Esophagus muscularis mucosa (tissue), 4 donors: ENCODE results near the gene FAM120B. TPM values are rescaled to one million over a fixed set of nuclear protein-coding genes. Genes with fewer than 3 reads are reported as not detected.

Source experiments
- DNase-seq: peaks from one replicate; pipeline ENCODE4 v3.0.0-alpha.2; 2017; ENCODE audit errors: extremely low spot score
- H3K27ac ChIP-seq, 4 donors: fragments of 200-600 bp; sonication (generic); replicated peaks in 1 of 4; 1 replicate in 3 of 4; 2 replicates in 1 of 4; pipeline ENCODE4 v1.5.1; 2016 to 2019; ENCODE audit warnings: mild to moderate bottlenecking in 1 of 4
- H3K27me3 ChIP-seq, 4 donors: fragments of 200-600 bp; sonication (generic); one replicate each; pipeline versions ENCODE4 v1.5.1 to v1.6.0; 2016 to 2019
- H3K36me3 ChIP-seq, 4 donors: fragments of 200-600 bp; sonication (generic); one replicate each; pipeline ENCODE4 v1.5.1; 2016 to 2019
- H3K4me1 ChIP-seq, 4 donors: fragments of 200-600 bp; sonication (generic); one replicate each; pipeline ENCODE4 v1.5.1; 2016 to 2019
- H3K4me3 ChIP-seq, 4 donors: fragments of 200-600 bp; sonication (generic); 1 replicate in 2 of 4; 2 replicates in 2 of 4; pipeline ENCODE4 v1.5.1; 2016 to 2019; ENCODE audit warnings: mild to moderate bottlenecking in 4 of 4, moderate library complexity in 1 of 4
- H3K9me3 ChIP-seq, 4 donors: fragments of 200-600 bp; sonication (generic); 1 replicate in 3 of 4; 2 replicates in 1 of 4; pipeline ENCODE4 v1.5.1; 2016 to 2019
- CTCF ChIP-seq, 3 experiments: fragments of 200-600 bp in 2 of 3; fragments of 450-650 bp in 1 of 3; sonication (generic) in 2 of 3; IDR thresholded peaks; one replicate each; pipeline ENCODE4 v1.5.1; 2017 to 2019; ENCODE audit warnings: antibody characterized with exemption in 3 of 3, mild to moderate bottlenecking in 2 of 3, moderate library complexity in 1 of 3
- EP300 ChIP-seq: sonication (generic); formaldehyde crosslinking; IDR thresholded peaks from one replicate; pipeline ENCODE4 v1.6.1; 2017; ENCODE audit warnings: antibody characterized with exemption
- POLR2A ChIP-seq: fragments of 450-650 bp; IDR thresholded peaks from one replicate; pipeline ENCODE4 v1.6.1; 2017; ENCODE audit warnings: antibody characterized with exemption, moderate library complexity, mild to moderate bottlenecking, low read depth
- POLR2AphosphoS5 ChIP-seq, 2 donors: sonication (generic); formaldehyde crosslinking; IDR thresholded peaks; one replicate each; pipeline ENCODE4 v1.6.1; 2017; ENCODE audit warnings: antibody characterized with exemption in 2 of 2
- WGBS: methylation state at CpG from one replicate; pipeline ENCODE4 v1.1.5; 2018; 5-methylcytosine and 5-hydroxymethylcytosine counted together
- intact Hi-C: fragments of 100-400 bp; cut with DNase I; formaldehyde crosslinking; loops from one replicate; pipeline ENCODE4 v1.15.1; 2023
- total RNA-seq, 4 donors: library from RNA; depleted of rRNA; stranded (reverse); fragments of >200 nt; gene quantifications; one replicate each; pipeline versions ENCODE4 v1.1.0 to v1.2.1, GENCODE V29; 2016

Gene FAM120B
- total RNA-seq, 4 donors from 2014 or later: 28.1 to 49.0 (median 33.7) TPM

GRCh38 chr6:170417881-170418280, 111.3 kb downstream of the FAM120B start:
- Histone ChIP-seq H3K4me3 (no peak overlapping the region), H3K27ac (no peak overlapping the region), H3K9me3 (peaks cover 0 to 9% (median 0%) of the 10 kb centered on the region in 4 donors), H3K4me1 (no peaks in the 10 kb centered on the region), H3K36me3 (no peaks in the 10 kb centered on the region), H3K27me3 (peaks cover 0 to 51% (median 0%) of the 10 kb centered on the region in 4 donors)
- peak; percentile 62 for DNase-seq
- intact Hi-C loops: no loop called here
- 88% methylated on average over 7 of the region's 9 CpGs for WGBS
- TF ChIP-seq EP300: no peak
- no peak for TF ChIP-seq POLR2AphosphoS5 (IDR thresholded peaks at IDR 0.05)
- TF ChIP-seq POLR2A: no peak
- TF ChIP-seq CTCF (IDR thresholded peaks at IDR 0.05): no peak

GRCh38 chr6:170420283-170420682, 113.7 kb downstream of the FAM120B start:
- intact Hi-C loops: no loop called here
- Histone ChIP-seq H3K4me1 (no peaks in the 10 kb centered on the region), H3K9me3 (no peaks in the 10 kb centered on the region), H3K27ac (no peak overlapping the region), H3K4me3 (no peak overlapping the region), H3K36me3 (no peaks in the 10 kb centered on the region), H3K27me3 (peaks cover 0 to 69% (median 0%) of the 10 kb centered on the region in 4 donors)
- TF ChIP-seq POLR2A: no peak
- TF ChIP-seq POLR2AphosphoS5 (IDR thresholded peaks at IDR 0.05): no peak
- no peak for TF ChIP-seq EP300
- TF ChIP-seq CTCF (IDR thresholded peaks at IDR 0.05): no peak
- WGBS: 55% methylated on average over 7 of the region's 7 CpGs
- DNase-seq: peak; percentile 60

- Histone ChIP-seq H3K9me3 (no peaks in the 10 kb centered on the region), H3K4me3 (no peak overlapping the region), H3K27ac (no peak overlapping the region), H3K27me3 (peaks cover 0 to 71% (median 0%) of the 10 kb centered on the region in 4 donors), H3K36me3 (no peaks in the 10 kb centered on the region), H3K4me1 (no peaks in the 10 kb centered on the region)
- peak; percentile 57 for DNase-seq
- intact Hi-C loops: no loop called here
- 89% methylated on average over 59 of the region's 70 CpGs for WGBS
- TF ChIP-seq POLR2A: no peak
- TF ChIP-seq CTCF (IDR thresholded peaks at IDR 0.05): no peak
- TF ChIP-seq POLR2AphosphoS5 (IDR thresholded peaks at IDR 0.05): no peak
- no peak for TF ChIP-seq EP300
Observed at GRCh38 chr6:170420791-170421776, 114.5 kb downstream of the FAM120B start.

- no peak for TF ChIP-seq CTCF (IDR thresholded peaks at IDR 0.05)
- no peak for TF ChIP-seq POLR2A
- no peak for TF ChIP-seq EP300
- TF ChIP-seq POLR2AphosphoS5 (IDR thresholded peaks at IDR 0.05): no peak
- Histone ChIP-seq H3K36me3 (no peaks in the 10 kb centered on the region), H3K9me3 (no peaks in the 10 kb centered on the region), H3K4me3 (no peak overlapping the region), H3K4me1 (no peaks in the 10 kb centered on the region), H3K27me3 (peaks cover 0 to 64% (median 0%) of the 10 kb centered on the region in 4 donors), H3K27ac (no peak overlapping the region)
- DNase-seq: peak; percentile 68
- intact Hi-C loops: no loop called here
- 90% methylated on average over 10 of the region's 10 CpGs for WGBS
Observed at GRCh38 chr6:170421921-170422320, 115.4 kb downstream of the FAM120B start.
